Lower lobe of right lung (tissue), 2 donors: ENCODE measurements around the gene CDC26. TPM values are rescaled to one million over a fixed set of nuclear protein-coding genes. Genes with fewer than 3 reads are reported as not detected.
"Not testable (repeated sequence)": the region's sequence is repeated elsewhere in the genome, so short reads cannot be mapped to it uniquely, and the experiment has no call there.

ENCODE experiments used
- ATAC-seq, 2 donors: fragments of 200-7000 bp; cut with Tn5 transposase; one replicate each; pipeline ENCODE4 v1.9.1; 2020 to 2022; ENCODE audit warnings: mild to moderate bottlenecking in 2 of 2, moderate library complexity in 2 of 2
- DNase-seq: peaks from one replicate; pipeline ENCODE4 v3.0.0-alpha.2; 2020
- H3K27ac ChIP-seq: fragments of 200-600 bp; one replicate; pipeline ENCODE4 v1.8.0; 2022
- H3K27me3 ChIP-seq: fragments of 200-600 bp; one replicate; pipeline ENCODE4 v1.8.0; 2022; ENCODE audit warnings: low read depth
- H3K36me3 ChIP-seq: fragments of 200-600 bp; one replicate; pipeline ENCODE4 v1.8.0; 2022; ENCODE audit warnings: mild to moderate bottlenecking
- H3K4me1 ChIP-seq: fragments of 200-600 bp; one replicate; pipeline ENCODE4 v1.8.0; 2022
- H3K4me3 ChIP-seq: fragments of 200-600 bp; one replicate; pipeline ENCODE4 v1.8.0; 2022; ENCODE audit warnings: mild to moderate bottlenecking
- H3K9me3 ChIP-seq: fragments of 200-600 bp; one replicate; pipeline ENCODE4 v1.8.0; 2022
- CTCF ChIP-seq: fragments of 200-600 bp; IDR thresholded peaks from one replicate; pipeline ENCODE4 v1.8.0; 2022; ENCODE audit warnings: antibody characterized with exemption, mild to moderate bottlenecking
- intact Hi-C: fragments of 100-400 bp; cut with DNase I; formaldehyde crosslinking; loops from one replicate; pipeline ENCODE4 v1.11.0; 2022
- total RNA-seq: library from RNA; stranded (reverse); fragmentation: NEBNext Ultra II Directional; extraction: Animal tissue kit (Norgen Biotek cat#: 25700); gene quantifications from one replicate; pipeline ENCODE4 v1.2.1, GENCODE V29; 2021
- donor health status: DM: no; HTN: yes; CAD: no; lungs with severe emphysema.

CDC26 gene
- total RNA-seq, 1 donor from 2014 or later = 29.1 TPM

- no peak for DNase-seq
- no peak overlapping the region for H3K27ac ChIP-seq
- peak; percentile 49 to 63 for ATAC-seq
- H3K9me3 ChIP-seq = no peaks in the 10 kb centered on the region
- no peak for TF ChIP-seq CTCF
- no peaks in the 10 kb centered on the region for H3K36me3 ChIP-seq
- no peak overlapping the region for H3K4me3 ChIP-seq
- no peaks in the 10 kb centered on the region for H3K4me1 ChIP-seq
- peaks cover 3% of the 10 kb centered on the region for H3K27me3 ChIP-seq
- intact Hi-C loops = no loop called here
These were observed 24.5 kb upstream of the CDC26 start for GRCh38 chr9:113299800-113300292.

GRCh38 chr9:113298924-113299770 lies 23.8 kb upstream of the CDC26 start:
- Histone ChIP-seq H3K4me3 (no peak overlapping the region), H3K27ac (no peak overlapping the region), H3K9me3 (no peaks in the 10 kb centered on the region), H3K36me3 (no peaks in the 10 kb centered on the region), H3K4me1 (no peaks in the 10 kb centered on the region), H3K27me3 (peaks cover 3% of the 10 kb centered on the region)
- intact Hi-C loops = no loop called here
- TF ChIP-seq CTCF = no peak
- no peak for DNase-seq
- ATAC-seq = no peak

- H3K9me3 ChIP-seq = no peaks in the 10 kb centered on the region
- no peak for TF ChIP-seq CTCF
- no peaks in the 10 kb centered on the region for H3K4me1 ChIP-seq
- H3K36me3 ChIP-seq = peaks cover 5% of the 10 kb centered on the region
- intact Hi-C loops = no loop called here
- H3K27me3 ChIP-seq = peaks cover 3% of the 10 kb centered on the region
- H3K27ac ChIP-seq = no peak overlapping the region
- no peak overlapping the region for H3K4me3 ChIP-seq
- ATAC-seq (no peak), DNase-seq (no peak)
These were observed 22.9 kb upstream of the CDC26 start for GRCh38 chr9:113298311-113298710.

GRCh38 chr9:113296796-113297558 lies 21.6 kb upstream of the CDC26 start:
- intact Hi-C loops = no loop called here

GRCh38 chr9:113296247-113296646 lies 20.9 kb upstream of the CDC26 start:
- H3K4me3 ChIP-seq, H3K27ac ChIP-seq, H3K4me1 ChIP-seq, intact Hi-C loops, ATAC-seq, H3K27me3 ChIP-seq, H3K9me3 ChIP-seq, DNase-seq: not testable (repeated sequence)
- peaks cover 26% of the 10 kb centered on the region for H3K36me3 ChIP-seq

More at GRCh38 chr9:113296796-113297558, 21.6 kb upstream of the CDC26 start:
- no peaks in the 10 kb centered on the region for H3K9me3 ChIP-seq
- peaks cover 18% of the 10 kb centered on the region for H3K36me3 ChIP-seq
- ATAC-seq (no peak), DNase-seq (no peak)
- TF ChIP-seq CTCF = no peak
- no peaks in the 10 kb centered on the region for H3K27me3 ChIP-seq
- H3K4me3 ChIP-seq = no peak overlapping the region
- H3K4me1 ChIP-seq = no peaks in the 10 kb centered on the region
- H3K27ac ChIP-seq = no peak overlapping the region
